CD14-positive monocyte (primary cell): ENCODE results near the gene ZNF784. TPM values are rescaled to one million over a fixed set of nuclear protein-coding genes. Genes with fewer than 3 reads are reported as not detected.

Source experiments
- DNase-seq, 3 donors: peaks; one replicate each; pipeline ENCODE4 v3.0.0-alpha.2; 2011 to 2022
- H2AFZ ChIP-seq: 2 replicates; pipeline ENCODE4 v1.6.0; 2012; ENCODE audit warnings: mild to moderate bottlenecking, low read depth, low read length, inconsistent platforms; ENCODE audit not compliant: insufficient read depth, poor library complexity, severe bottlenecking
- H3K27ac ChIP-seq, 2 donors: 1 replicate in 1 of 2; 2 replicates in 1 of 2; pipeline ENCODE4 v1.5.1; 2012 to 2013; ENCODE audit warnings: low read length in 2 of 2, control low read depth in 1 of 2, inconsistent platforms in 1 of 2, low read depth in 1 of 2, mild to moderate bottlenecking in 1 of 2
- H3K27me3 ChIP-seq, 2 donors: one replicate each; pipeline versions ENCODE4 v1.6.0 to v1.6.1; 2011 to 2013; ENCODE audit warnings: low read length in 2 of 2; ENCODE audit not compliant: control insufficient read depth in 2 of 2, insufficient read depth in 2 of 2
- H3K36me3 ChIP-seq, 2 donors: replicated peaks in 1 of 2; 1 replicate in 1 of 2; 2 replicates in 1 of 2; pipeline versions ENCODE4 v1.5.1 to v1.6.1; 2012 to 2013; ENCODE audit warnings: low read length in 2 of 2, control low read depth in 1 of 2, inconsistent platforms in 1 of 2, mild to moderate bottlenecking in 1 of 2; ENCODE audit not compliant: insufficient read depth in 2 of 2, control insufficient read depth in 1 of 2
- H3K4me1 ChIP-seq, 2 donors: 1 replicate in 1 of 2; 2 replicates in 1 of 2; pipeline versions ENCODE4 v1.5.1 to v1.6.1; 2012 to 2013; ENCODE audit warnings: low read length in 2 of 2, control low read depth in 1 of 2, inconsistent platforms in 1 of 2, mild to moderate bottlenecking in 1 of 2, moderate library complexity in 1 of 2; ENCODE audit not compliant: insufficient read depth in 2 of 2, control insufficient read depth in 1 of 2
- H3K4me2 ChIP-seq: replicated peaks from 2 replicates; pipeline ENCODE3; 2012; ENCODE audit warnings: low read length, moderate library complexity, mild to moderate bottlenecking; ENCODE audit not compliant: poor library complexity, severe bottlenecking; ENCODE audit errors: extremely low read depth
- H3K4me3 ChIP-seq, 3 experiments: fragments of 200-600 bp in 1 of 3; sonication (generic) in 1 of 3; replicated peaks in 1 of 3; 1 replicate in 2 of 3; 2 replicates in 1 of 3; pipeline ENCODE4 v1.5.1; 2011 to 2013; ENCODE audit warnings: low read length in 3 of 3, mild to moderate bottlenecking in 3 of 3, control low read depth in 2 of 3, low read depth in 2 of 3, inconsistent platforms in 1 of 3, moderate library complexity in 1 of 3
- H3K79me2 ChIP-seq: 2 replicates; pipeline ENCODE4 v1.6.0; 2012; ENCODE audit warnings: mild to moderate bottlenecking, control low read depth, inconsistent platforms, low read length, moderate library complexity; ENCODE audit not compliant: insufficient read depth
- H3K9ac ChIP-seq: 2 replicates; pipeline ENCODE4 v1.6.0; 2017; ENCODE audit warnings: low read length, mild to moderate bottlenecking; ENCODE audit not compliant: insufficient read depth, poor library complexity, severe bottlenecking
- H3K9me3 ChIP-seq, 2 donors: replicated peaks in 1 of 2; 1 replicate in 1 of 2; 2 replicates in 1 of 2; pipeline versions ENCODE4 v1.5.1 to v1.6.1; 2012 to 2013; ENCODE audit warnings: low read length in 2 of 2, control low read depth in 1 of 2; ENCODE audit not compliant: control insufficient read depth in 1 of 2, insufficient read depth in 1 of 2
- H4K20me1 ChIP-seq: 2 replicates; pipeline ENCODE4 v1.6.0; 2012; ENCODE audit warnings: mild to moderate bottlenecking, low read length, control low read depth, moderate library complexity; ENCODE audit not compliant: insufficient read depth
- H3K27ac Mint-ChIP-seq, 7 donors: one replicate each; pipeline ENCODE4 v1.8.0; 2020; ENCODE audit warnings: mild to moderate bottlenecking in 7 of 7, mixed read lengths in 7 of 7, moderate library complexity in 6 of 7, inconsistent platforms in 2 of 7
- H3K27me3 Mint-ChIP-seq, 3 donors: one replicate each; pipeline ENCODE4 v1.8.0; 2021 to 2022; ENCODE audit warnings: low read depth in 3 of 3, mild to moderate bottlenecking in 3 of 3, mixed read lengths in 3 of 3, moderate library complexity in 3 of 3, inconsistent platforms in 1 of 3
- H3K36me3 Mint-ChIP-seq, 2 donors: one replicate each; pipeline ENCODE4 v1.8.0; 2020; ENCODE audit warnings: mixed read lengths in 2 of 2, inconsistent platforms in 1 of 2, mild to moderate bottlenecking in 1 of 2
- H3K4me1 Mint-ChIP-seq: one replicate; pipeline ENCODE4 v1.8.0; 2020; ENCODE audit warnings: mild to moderate bottlenecking, mixed read lengths
- H3K4me3 Mint-ChIP-seq, 2 donors: one replicate each; pipeline ENCODE4 v1.8.0; 2020; ENCODE audit warnings: mild to moderate bottlenecking in 2 of 2, mixed read lengths in 2 of 2, moderate library complexity in 1 of 2
- H3K9me3 Mint-ChIP-seq, 7 donors: one replicate each; pipeline ENCODE4 v1.8.0; 2020 to 2022; ENCODE audit warnings: mixed read lengths in 7 of 7, mild to moderate bottlenecking in 6 of 7, moderate library complexity in 6 of 7, inconsistent platforms in 2 of 7
- WGBS: methylation state at CpG from one replicate; pipeline ENCODE4 v1.1.5; 2013; ENCODE audit warnings: missing lambda C conversion rate; ENCODE audit not compliant: insufficient coverage; 5-methylcytosine and 5-hydroxymethylcytosine counted together
- intact Hi-C, 2 donors: fragments of 100-400 bp; cut with micrococcal nuclease; formaldehyde crosslinking; loops; one replicate each; pipeline versions ENCODE4 v1.15.0 to v1.15.1; 2023
- polyA plus RNA-seq, 3 donors: library from polyadenylated mRNA; depleted of rRNA in 1 of 3; unstranded in 2 of 3; stranded (reverse) in 1 of 3; fragments of 300-500 nt in 2 of 3; fragments of >200 nt in 1 of 3; fragmentation: Illumina TruSeq in 2 of 3; gene quantifications; 1 replicate in 2 of 3; 2 replicates in 1 of 3; pipeline ENCODE4 v1.2.3, GENCODE V29; 2012 to 2021
- TF ChIP-seq, protein P1 (sequence below): fragments of 200-600 bp; IDR thresholded peaks from one replicate; pipeline ENCODE4 v1.8.0; 2022; ENCODE audit warnings: antibody characterized with exemption, mild to moderate bottlenecking

The ZNF784 gene
- polyA plus RNA-seq, 3 donors = 1.5 to 5.5 (median 2.4) TPM

DNA sequence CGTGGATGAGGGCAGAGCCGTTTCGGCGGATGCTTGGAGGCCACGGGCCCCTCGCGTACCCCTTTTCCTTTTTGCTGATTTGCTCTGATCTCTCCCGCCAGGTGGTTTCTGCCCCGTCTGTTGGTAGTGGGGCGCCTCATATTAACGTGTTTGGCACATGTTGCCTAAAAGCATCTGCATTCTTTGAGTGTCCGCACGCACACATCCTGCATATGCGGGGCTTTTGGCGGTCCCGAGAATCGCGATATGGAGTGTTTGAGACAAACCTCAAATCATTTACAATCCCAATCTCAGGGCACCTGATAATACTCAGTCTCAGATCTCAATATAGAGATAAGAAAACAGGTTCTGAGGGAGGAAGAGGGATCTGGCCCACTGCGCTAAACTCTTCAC is 31.3 kb upstream of the ZNF784 start:
- WGBS = no CpG with 5 or more reads among the region's 19 CpGs
- peak overlapping the region; percentile 84 for H3K4me2 ChIP-seq
- peak overlapping the region; percentile 86 to 91 (median 89) for H3K4me3 ChIP-seq
- peaks cover 10 to 32% of the 10 kb centered on the region in 2 donors for H3K36me3 ChIP-seq
- H2AFZ ChIP-seq = peak overlapping the region; percentile 61
- peaks cover 57% of the 10 kb centered on the region for H3K79me2 ChIP-seq
- H3K4me3 Mint-ChIP-seq = peak overlapping the region; percentile 95 to 98
- no peaks in the 10 kb centered on the region for H3K27me3 ChIP-seq
- H3K9ac ChIP-seq = peak overlapping the region; percentile 97
- H3K4me1 Mint-ChIP-seq = peaks cover 32% of the 10 kb centered on the region
- peak overlapping the region; percentile 94 to 100 (median 97) for H3K27ac Mint-ChIP-seq
- intact Hi-C loops = loop anchor here (2.0 to 10.0 kb wide), 3 partner anchors 15 to 1461 kb away; partner anchors contain the start of gene TSEN34 (in 1 of the 2)
- peaks cover 0 to 4% (median 3%) of the 10 kb centered on the region in 3 donors for H3K27me3 Mint-ChIP-seq
- no peaks in the 10 kb centered on the region for H3K9me3 Mint-ChIP-seq
- DNase-seq = no peak
- TF ChIP-seq, protein P1, sequence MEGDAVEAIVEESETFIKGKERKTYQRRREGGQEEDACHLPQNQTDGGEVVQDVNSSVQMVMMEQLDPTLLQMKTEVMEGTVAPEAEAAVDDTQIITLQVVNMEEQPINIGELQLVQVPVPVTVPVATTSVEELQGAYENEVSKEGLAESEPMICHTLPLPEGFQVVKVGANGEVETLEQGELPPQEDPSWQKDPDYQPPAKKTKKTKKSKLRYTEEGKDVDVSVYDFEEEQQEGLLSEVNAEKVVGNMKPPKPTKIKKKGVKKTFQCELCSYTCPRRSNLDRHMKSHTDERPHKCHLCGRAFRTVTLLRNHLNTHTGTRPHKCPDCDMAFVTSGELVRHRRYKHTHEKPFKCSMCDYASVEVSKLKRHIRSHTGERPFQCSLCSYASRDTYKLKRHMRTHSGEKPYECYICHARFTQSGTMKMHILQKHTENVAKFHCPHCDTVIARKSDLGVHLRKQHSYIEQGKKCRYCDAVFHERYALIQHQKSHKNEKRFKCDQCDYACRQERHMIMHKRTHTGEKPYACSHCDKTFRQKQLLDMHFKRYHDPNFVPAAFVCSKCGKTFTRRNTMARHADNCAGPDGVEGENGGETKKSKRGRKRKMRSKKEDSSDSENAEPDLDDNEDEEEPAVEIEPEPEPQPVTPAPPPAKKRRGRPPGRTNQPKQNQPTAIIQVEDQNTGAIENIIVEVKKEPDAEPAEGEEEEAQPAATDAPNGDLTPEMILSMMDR = no peak
- no peaks in the 10 kb centered on the region for H3K9me3 ChIP-seq
- H4K20me1 ChIP-seq = peaks cover 55% of the 10 kb centered on the region
- H3K4me1 ChIP-seq = peaks cover 33 to 49% of the 10 kb centered on the region in 2 donors
- peak overlapping the region; percentile 94 to 98 for H3K27ac ChIP-seq
- peaks cover 15 to 24% of the 10 kb centered on the region in 2 donors for H3K36me3 Mint-ChIP-seq

GRCh38 chr19:55654868-55655647 is 30.7 kb upstream of the ZNF784 start, which contains the start of gene U2AF2:
TSS of gene U2AF2 (plus strand) at chr19:55655035. CDS start at chr19:55655105, 70 bp downstream.
- H3K27me3 Mint-ChIP-seq = peaks cover 0 to 4% (median 4%) of the 10 kb centered on the region in 3 donors
- H3K4me1 ChIP-seq = peaks cover 33 to 49% of the 10 kb centered on the region in 2 donors
- peak within 1 kb of the TSS; percentile 96 to 100 (median 100) for H3K27ac Mint-ChIP-seq
- H3K36me3 ChIP-seq = peaks cover 4 to 26% of the 10 kb centered on the region in 2 donors
- H3K27ac ChIP-seq = peak within 1 kb of the TSS; percentile 94 to 98
- H3K4me3 Mint-ChIP-seq = peak within 1 kb of the TSS; percentile 98 to 99
- peak within 1 kb of the TSS; percentile 84 for H3K4me2 ChIP-seq
- TF ChIP-seq, protein P1 = no peak
- peaks cover 32% of the 10 kb centered on the region for H3K4me1 Mint-ChIP-seq
- no peaks in the 10 kb centered on the region for H3K9me3 Mint-ChIP-seq
- peaks cover 49% of the 10 kb centered on the region for H4K20me1 ChIP-seq
- WGBS = under 1% methylated on average over 74 of the region's 95 CpGs
- H3K9ac ChIP-seq = peak within 1 kb of the TSS; percentile 97
- no peaks in the 10 kb centered on the region for H3K9me3 ChIP-seq
- no peaks in the 10 kb centered on the region for H3K27me3 ChIP-seq
- H2AFZ ChIP-seq = peak within 1 kb of the TSS; percentile 79
- H3K36me3 Mint-ChIP-seq = peaks cover 10 to 21% of the 10 kb centered on the region in 2 donors
- H3K79me2 ChIP-seq = peaks cover 51% of the 10 kb centered on the region
- intact Hi-C loops = loop anchor here in 1 of 2 donors (2.0 to 10.0 kb wide), 2 partner anchors 22 to 1460 kb away; partner anchors contain the start of gene TSEN34
- peak; percentile 69 to 95 (median 95) for DNase-seq
- peak within 1 kb of the TSS; percentile 86 to 91 (median 89) for H3K4me3 ChIP-seq
